NCI-H1092 (cell line): ENCODE measurements around the gene ORM1.

Source experiments
- DNase-seq: peaks from one replicate; lab custom pipeline; 2025; lab: John Stamatoyannopoulos, UW

The ORM1 gene

DNA sequence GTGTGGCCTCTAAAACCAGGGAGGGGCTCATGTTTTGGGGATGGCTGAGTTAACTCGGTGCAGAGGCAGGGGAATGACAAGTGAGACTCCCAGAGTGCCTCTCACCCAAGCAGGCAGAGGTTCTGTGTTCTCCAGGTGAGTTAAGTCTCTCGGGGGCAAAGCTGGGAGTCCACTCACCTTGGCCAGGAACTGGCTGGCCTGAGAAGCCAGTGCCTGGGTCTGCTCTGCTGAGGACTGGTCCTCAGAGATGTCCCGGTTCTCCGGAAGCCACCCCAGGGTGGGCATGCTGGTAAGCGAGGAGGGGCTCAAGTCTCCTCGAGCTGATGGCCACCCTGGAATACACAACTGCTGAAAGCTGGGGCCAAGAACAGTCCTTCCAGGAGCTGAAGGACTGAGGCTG, 44.5 kb downstream of the ORM1 start:
- no peak for DNase-seq

- DNase-seq: no peak
These were observed 45.1 kb downstream of the ORM1 start for GRCh38 chr9:114367772-114368569.

DNA sequence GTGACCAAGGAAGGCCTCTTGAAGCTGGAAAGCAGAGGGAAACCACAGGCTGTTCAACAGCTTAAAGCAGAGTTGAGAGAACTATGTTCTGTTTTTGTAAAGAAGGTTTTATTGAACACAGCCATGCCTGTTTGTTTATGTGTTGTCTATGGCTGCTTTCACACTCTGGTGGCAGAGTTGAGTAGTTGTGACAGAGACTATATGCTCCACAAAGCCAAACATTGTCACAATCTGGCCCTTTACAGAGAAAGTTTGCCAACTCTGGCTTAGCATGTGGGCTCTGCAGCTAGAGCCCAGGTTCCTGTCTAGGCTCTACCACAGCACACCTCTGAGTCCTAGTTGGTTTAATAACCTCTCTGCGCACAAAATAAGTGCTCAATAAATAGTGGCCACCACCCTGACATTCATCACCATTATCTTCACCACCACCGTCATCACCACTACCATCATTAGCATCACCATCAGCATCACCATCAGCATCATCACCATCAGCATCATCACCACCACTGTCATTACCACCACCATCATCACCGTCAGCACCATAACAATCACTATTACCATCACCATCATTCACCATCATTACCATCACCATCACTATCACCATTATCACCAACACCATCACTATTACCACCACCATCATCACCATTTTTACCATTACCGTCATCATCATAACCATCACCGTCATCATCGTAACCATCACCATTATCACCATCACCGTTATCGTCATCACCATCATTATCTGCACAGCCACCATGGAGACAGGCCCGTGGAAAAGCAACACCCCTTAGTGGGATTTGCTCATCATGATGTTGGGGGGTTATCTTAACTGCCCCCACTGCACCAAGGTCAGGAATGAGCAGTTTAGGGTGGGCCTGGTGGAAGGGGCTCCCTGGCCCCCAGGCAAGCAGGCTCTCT, 46.6 kb downstream of the ORM1 start:
- DNase-seq: no peak

GRCh38 chr9:114370251-114370967, 47.5 kb downstream of the ORM1 start:
- no peak for DNase-seq

- no peak for DNase-seq
These were observed 48.0 kb downstream of the ORM1 start for GRCh38 chr9:114370968-114371320.

GRCh38 chr9:114371343-114371944, 48.5 kb downstream of the ORM1 start:
- DNase-seq: no peak

DNA sequence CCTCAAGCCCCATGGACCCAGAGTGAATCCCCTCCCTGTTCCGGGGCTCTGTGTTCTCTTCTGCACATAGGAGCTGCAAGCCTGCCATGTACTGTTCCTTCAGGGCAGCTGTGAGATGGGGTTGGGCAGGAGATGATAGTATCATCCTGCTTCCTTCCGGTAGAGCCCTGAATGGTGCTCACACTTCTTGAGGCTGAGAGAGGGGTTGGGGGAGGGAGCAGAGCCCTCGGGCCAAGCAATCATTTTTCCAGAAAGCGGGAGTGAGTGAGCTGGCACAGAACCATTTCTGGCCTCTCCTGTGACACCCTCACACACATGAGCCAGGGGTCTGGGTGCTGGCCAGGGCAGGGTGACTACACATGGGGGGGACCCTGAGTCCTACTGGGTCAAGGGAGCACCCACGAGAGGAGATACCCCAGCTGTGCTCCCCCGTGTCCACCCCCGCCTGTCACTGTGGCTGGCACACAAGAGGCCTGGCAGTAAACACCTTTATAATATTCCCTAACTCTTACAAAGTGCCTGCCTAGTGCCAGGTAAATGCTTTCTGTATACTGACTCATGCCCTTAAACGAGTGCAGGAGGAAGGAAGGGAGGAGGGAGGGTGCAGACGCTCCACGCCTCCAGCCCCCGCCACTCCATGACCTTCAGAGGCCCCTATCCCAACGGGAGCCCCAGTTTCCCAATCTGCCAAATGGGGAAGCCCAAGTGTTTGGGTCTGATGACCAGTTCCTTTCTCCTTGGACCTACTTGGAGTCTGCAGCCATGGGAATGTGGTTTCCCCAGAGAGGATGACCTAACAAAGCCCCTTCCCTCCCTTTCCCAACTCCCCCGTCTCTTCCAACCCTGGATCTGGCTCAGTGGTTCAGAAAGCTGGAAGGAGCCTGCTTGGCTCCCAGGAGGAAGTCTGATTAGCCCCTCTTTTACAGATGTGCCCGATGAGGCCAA, 49.3 kb downstream of the ORM1 start:
- no peak for DNase-seq

GRCh38 chr9:114372921-114373448, 50.1 kb downstream of the ORM1 start:
- DNase-seq: no peak

GRCh38 chr9:114373960-114374730, 51.2 kb downstream of the ORM1 start:
- no peak for DNase-seq

- no peak for DNase-seq
These were observed 52.0 kb downstream of the ORM1 start for GRCh38 chr9:114374936-114375335.

DNA sequence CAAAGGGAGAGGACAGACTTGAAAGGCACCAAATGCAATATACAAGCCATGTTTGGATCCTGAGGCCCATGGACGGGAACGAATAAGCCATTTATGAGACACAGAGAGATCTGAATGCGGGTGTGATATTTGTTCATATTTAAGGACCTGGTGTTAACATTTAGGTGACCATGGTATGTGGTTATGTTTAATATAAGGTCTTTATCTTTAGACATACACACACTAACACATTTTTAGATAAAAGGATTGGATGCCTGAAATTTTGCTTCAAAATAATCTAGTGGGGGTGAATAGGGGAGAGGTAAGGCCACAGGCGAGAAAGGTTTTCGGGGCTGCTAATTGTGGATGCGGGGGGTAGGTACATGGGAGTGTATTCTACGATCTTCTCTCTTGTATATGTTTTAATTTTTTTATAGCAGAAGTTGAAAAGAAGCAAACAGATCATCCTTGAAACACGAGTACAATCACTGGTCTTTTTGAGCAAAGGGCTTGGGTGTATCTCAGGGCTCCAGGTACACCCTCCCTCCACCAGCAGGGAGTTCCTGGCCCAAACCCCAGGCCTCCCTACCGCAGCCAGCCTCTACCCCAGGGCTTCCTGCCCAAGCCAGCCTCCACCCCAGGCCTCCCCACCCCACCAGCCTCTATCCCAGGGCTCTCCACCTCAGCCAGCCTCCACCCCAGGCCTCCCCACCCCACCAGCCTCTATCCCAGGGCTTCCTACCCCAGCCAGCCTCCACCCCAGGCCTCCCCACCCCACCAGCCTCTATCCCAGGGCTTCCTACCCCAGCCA, 52.7 kb downstream of the ORM1 start:
- no peak for DNase-seq
